H1 (cell line): Measurements from ENCODE around the gene PTPRG. TPM values are rescaled to one million over a fixed set of nuclear protein-coding genes. Genes with fewer than 3 reads are reported as not detected.

Source experiments
- BCL11A ChIP-seq, 2 experiments: IDR thresholded peaks; one replicate each; pipeline ENCODE4 v1.6.1; 2011; ENCODE audit warnings: low read depth in 2 of 2, low read length in 2 of 2, mild to moderate bottlenecking in 2 of 2
- CREB1 ChIP-seq: IDR thresholded peaks from 2 replicates; pipeline ENCODE4 v1.6.1; 2012; ENCODE audit warnings: inconsistent platforms
- HDAC2 ChIP-seq, 2 experiments: fragments of 300-600 bp in 1 of 2; sonication (generic) in 1 of 2; IDR thresholded peaks; 2 replicates each; pipeline ENCODE4 v1.6.1; 2011 to 2012; ENCODE audit warnings: low read depth in 2 of 2, low read length in 2 of 2, mild to moderate bottlenecking in 2 of 2, moderate library complexity in 2 of 2, borderline replicate concordance in 1 of 2, inconsistent platforms in 1 of 2
- PHF8 ChIP-seq: fragments of 200-600 bp; sonication (generic); conservative IDR thresholded peaks from 2 replicates; pipeline ENCODE4 v1.7.1; 2012; ENCODE audit warnings: low read depth, mild to moderate bottlenecking, inconsistent platforms, low read length, moderate library complexity
- SAP30 ChIP-seq: fragments of 300-600 bp; sonication (generic); IDR thresholded peaks from 2 replicates; pipeline ENCODE4 v1.7.1; 2012; ENCODE audit warnings: low read length, moderate library complexity, mild to moderate bottlenecking, inconsistent platforms; ENCODE audit not compliant: insufficient read depth, insufficient replicate concordance
- SP1 ChIP-seq: IDR thresholded peaks from 2 replicates; pipeline ENCODE4 v1.6.1; 2011; ENCODE audit warnings: low read depth, low read length
- TAF7 ChIP-seq: optimal IDR thresholded peaks from 2 replicates; pipeline ENCODE3; 2011; ENCODE audit warnings: low read depth, mild to moderate bottlenecking, inconsistent platforms, low read length, moderate library complexity, borderline replicate concordance
- TCF12 ChIP-seq: IDR thresholded peaks from 2 replicates; pipeline ENCODE4 v1.6.1; 2011; ENCODE audit warnings: low read depth, mild to moderate bottlenecking, low read length
- TEAD4 ChIP-seq: IDR thresholded peaks from 2 replicates; pipeline ENCODE4 v1.6.1; 2012; ENCODE audit warnings: low read depth, low read length, inconsistent platforms, mixed read lengths
- USF2 ChIP-seq: IDR thresholded peaks from 2 replicates; pipeline ENCODE4 v1.6.1; 2011; ENCODE audit warnings: low read length, improper control_type of control experiment
- ZNF274 ChIP-seq: IDR thresholded peaks from 2 replicates; pipeline ENCODE4 v1.7.0; 2012; ENCODE audit warnings: low read length, borderline replicate concordance; ENCODE audit errors: extremely low read depth
- polyA plus RNA-seq, 7 experiments: library from polyadenylated mRNA; depleted of rRNA in 3 of 7; stranded (reverse) in 5 of 7; unstranded in 2 of 7; fragments of >200 nt in 5 of 7; fragments of 200-250 nt in 2 of 7; gene quantifications; 1 replicate in 5 of 7; 2 replicates in 1 of 7; 4 replicates in 1 of 7; pipeline versions ENCODE4 v1.2.1 to v1.2.3, GENCODE V29; 2011 to 2013; ENCODE audit warnings: missing spikeins in 2 of 7, mixed read lengths in 2 of 7
- total RNA-seq: library from RNA; stranded (reverse); fragmentation: NEBNext Ultra II Directional; extraction: Animal tissue kit (Norgen Biotek cat#: 25700); gene quantifications from 2 replicates; pipeline ENCODE4 v1.2.1, GENCODE V29; 2021

Gene PTPRG
- total and polyA plus RNA-seq, 2 of the 8 experiments (the other 6 are each of a cell fraction or from before 2014, with no cell fraction given), result 23.3 to 96.2 TPM

GRCh38 chr3:61929617-61930016, 368.2 kb downstream of the PTPRG start (continued):
- TF ChIP-seq CREB1, result no peak
- TF ChIP-seq SAP30, result no peak
- TF ChIP-seq TCF12, result no peak
- TF ChIP-seq TAF7, result no peak
- no peak for TF ChIP-seq TEAD4
- TF ChIP-seq ZNF274, result no peak
- no peak for TF ChIP-seq BCL11A (IDR thresholded peaks at IDR 0.05; ENCODE audit: low read depth in 2 of 2, low read length in 2 of 2)
- TF ChIP-seq USF2, result no peak
- TF ChIP-seq PHF8, result no peak
- no peak for TF ChIP-seq HDAC2 (IDR thresholded peaks at IDR 0.05; ENCODE audit: borderline replicate concordance in 1 of 2, low read depth in 2 of 2, low read length in 2 of 2)
- no peak for TF ChIP-seq SP1
